Nephron progenitor cell (in vitro differentiated cells): Measurements from ENCODE around the gene EBPL.

Source experiments
- DNase-seq: peaks from one replicate; pipeline ENCODE4 v3.0.0; 2021
- H3K27ac Mint-ChIP-seq: 2 replicates; pipeline ENCODE4 v1.8.0; 2021; ENCODE audit warnings: mild to moderate bottlenecking, moderate library complexity, mixed read lengths
- H3K27me3 Mint-ChIP-seq: 2 replicates; pipeline ENCODE4 v1.8.0; 2021; ENCODE audit warnings: mild to moderate bottlenecking, low read depth, mixed read lengths; ENCODE audit not compliant: poor library complexity
- H3K36me3 Mint-ChIP-seq: 2 replicates; pipeline ENCODE4 v1.8.0; 2021; ENCODE audit warnings: low read depth, mixed read lengths
- H3K4me1 Mint-ChIP-seq: 2 replicates; pipeline ENCODE4 v1.8.0; 2021; ENCODE audit warnings: mixed read lengths
- H3K4me3 Mint-ChIP-seq: 2 replicates; pipeline ENCODE4 v1.8.0; 2021; ENCODE audit warnings: mild to moderate bottlenecking, moderate library complexity, mixed read lengths
- H3K9me3 Mint-ChIP-seq: 2 replicates; pipeline ENCODE4 v1.8.0; 2021; ENCODE audit warnings: mild to moderate bottlenecking, moderate library complexity, mixed read lengths
- CTCF ChIP-seq: fragments of 200-600 bp; sonication (generic); IDR thresholded peaks from 2 replicates; pipeline ENCODE4 v1.5.0; 2021; ENCODE audit warnings: antibody characterized with exemption

The EBPL gene

GRCh38 chr13:49629196-49629938, 61.9 kb downstream of the EBPL start:
- H3K4me1 Mint-ChIP-seq = peaks cover 19% of the 10 kb centered on the region
- no peak overlapping the region for H3K27ac Mint-ChIP-seq
- no peak overlapping the region for H3K4me3 Mint-ChIP-seq
- H3K36me3 Mint-ChIP-seq = no peaks in the 10 kb centered on the region
- no peak for DNase-seq
- peaks cover 3% of the 10 kb centered on the region for H3K27me3 Mint-ChIP-seq
- peaks cover 4% of the 10 kb centered on the region for H3K9me3 Mint-ChIP-seq
- TF ChIP-seq CTCF = no peak

GRCh38 chr13:49627831-49628652, 63.2 kb downstream of the EBPL start, which contains the start of gene ARL11:
TSS of gene ARL11 (plus strand) at chr13:49628507. CDS start at chr13:49630448, 1,941 bp downstream.
- no peak for TF ChIP-seq CTCF
- peaks cover under 1% of the 10 kb centered on the region for H3K27me3 Mint-ChIP-seq
- H3K9me3 Mint-ChIP-seq = no peaks in the 10 kb centered on the region
- peaks cover 19% of the 10 kb centered on the region for H3K4me1 Mint-ChIP-seq
- peak within 1 kb of the TSS; percentile 63 for H3K4me3 Mint-ChIP-seq
- DNase-seq = peak; percentile 45
- peak within 1 kb of the TSS; percentile 34 for H3K27ac Mint-ChIP-seq
- H3K36me3 Mint-ChIP-seq = no peaks in the 10 kb centered on the region

- Mint-ChIP-seq H3K4me3 (no peak overlapping the region), H3K9me3 (no peaks in the 10 kb centered on the region), H3K27ac (peak overlapping the region; percentile 17), H3K4me1 (peaks cover 19% of the 10 kb centered on the region), H3K36me3 (no peaks in the 10 kb centered on the region), H3K27me3 (no peaks in the 10 kb centered on the region)
- TF ChIP-seq CTCF = no peak
- peak; percentile 19 for DNase-seq
These were observed 65.8 kb downstream of the EBPL start for GRCh38 chr13:49625392-49626079.

- H3K36me3 Mint-ChIP-seq = no peaks in the 10 kb centered on the region
- H3K4me3 Mint-ChIP-seq = no peak overlapping the region
- peaks cover 19% of the 10 kb centered on the region for H3K4me1 Mint-ChIP-seq
- no peak for TF ChIP-seq CTCF
- H3K9me3 Mint-ChIP-seq = no peaks in the 10 kb centered on the region
- no peak for DNase-seq
- H3K27me3 Mint-ChIP-seq = no peaks in the 10 kb centered on the region
- H3K27ac Mint-ChIP-seq = no peak overlapping the region
These were observed 67.1 kb downstream of the EBPL start for GRCh38 chr13:49624229-49624628.

- no peaks in the 10 kb centered on the region for H3K27me3 Mint-ChIP-seq
- no peak for DNase-seq
- peaks cover 15% of the 10 kb centered on the region for H3K4me1 Mint-ChIP-seq
- H3K36me3 Mint-ChIP-seq = no peaks in the 10 kb centered on the region
- H3K9me3 Mint-ChIP-seq = no peaks in the 10 kb centered on the region
- H3K27ac Mint-ChIP-seq = no peak overlapping the region
- no peak for TF ChIP-seq CTCF
- no peak overlapping the region for H3K4me3 Mint-ChIP-seq
These were observed 68.9 kb downstream of the EBPL start for GRCh38 chr13:49622174-49622946.
